WTC11 (cell line): ENCODE results near the gene SLC12A8. TPM values are rescaled to one million over a fixed set of nuclear protein-coding genes. Genes with fewer than 3 reads are reported as not detected.
A peak's percentile ranks its signal among the peaks of the same experiment; 100 is the strongest.

Experiments used
- ATAC-seq: fragments of 200-7000 bp; cut with Tn5 transposase; 2 replicates; pipeline ENCODE4 v1.10.0; 2021; ENCODE audit warnings: mild to moderate bottlenecking, moderate library complexity
- CTCF ChIA-PET: fragments of 300-600 bp; sonication (Branson Sonifier 250); formaldehyde crosslinking; loops from one replicate; lab custom pipeline; 2021; ENCODE audit warnings: antibody characterized with exemption; lab: Charles Lee
- POLR2A ChIA-PET: fragments of 350-600 bp; sonication (Branson Sonifier 250); formaldehyde crosslinking; loops from one replicate; lab custom pipeline; 2021; ENCODE audit warnings: antibody characterized with exemption; lab: Charles Lee
- DNase-seq: peaks from one replicate; pipeline ENCODE4 v3.0.0; 2021; ENCODE audit warnings: low spot score
- H3K27ac Mint-ChIP-seq: 2 replicates; pipeline ENCODE4 v1.8.0; 2021; ENCODE audit warnings: mixed read lengths
- H3K27me3 Mint-ChIP-seq: 2 replicates; pipeline ENCODE4 v1.8.0; 2021; ENCODE audit warnings: low read depth, mild to moderate bottlenecking, moderate library complexity, mixed read lengths
- H3K36me3 Mint-ChIP-seq: 2 replicates; pipeline ENCODE4 v1.8.0; 2021; ENCODE audit warnings: mixed read lengths
- H3K4me1 Mint-ChIP-seq: 2 replicates; pipeline ENCODE4 v1.8.0; 2022; ENCODE audit warnings: mixed read lengths
- H3K4me3 Mint-ChIP-seq: 2 replicates; pipeline ENCODE4 v1.8.0; 2021; ENCODE audit warnings: mild to moderate bottlenecking, moderate library complexity, mixed read lengths
- H3K9me3 Mint-ChIP-seq: 2 replicates; pipeline ENCODE4 v1.8.0; 2021; ENCODE audit warnings: mixed read lengths
- EMX1 ChIP-seq: fragments of 250-450 bp; sonication (Bioruptor Pico); IDR thresholded peaks from 2 replicates; pipeline ENCODE4 v1.8.0; 2021; ENCODE audit warnings: mild to moderate bottlenecking
- ERG ChIP-seq: fragments of 250-450 bp; sonication (Bioruptor Pico); IDR thresholded peaks from 2 replicates; pipeline ENCODE4 v1.8.0; 2021; ENCODE audit warnings: mild to moderate bottlenecking
- ETV6 ChIP-seq: sonication (generic); formaldehyde crosslinking; IDR thresholded peaks from 2 replicates; pipeline ENCODE4 v1.8.1; 2022; ENCODE audit warnings: mild to moderate bottlenecking, missing genetic modification reagents
- GTF2I ChIP-seq: fragments of 250-450 bp; sonication (Bioruptor Pico); conservative IDR thresholded peaks from 2 replicates; pipeline ENCODE4 v1.4.0; 2021; ENCODE audit warnings: mild to moderate bottlenecking
- HMGXB4 ChIP-seq: sonication (generic); formaldehyde crosslinking; IDR thresholded peaks from 2 replicates; pipeline ENCODE4 v1.8.1; 2023; ENCODE audit warnings: mild to moderate bottlenecking, moderate library complexity, missing genetic modification reagents
- NFYB ChIP-seq: sonication (generic); formaldehyde crosslinking; conservative IDR thresholded peaks from 2 replicates; pipeline ENCODE4 v1.8.0; 2022; ENCODE audit warnings: low read depth, missing genetic modification reagents
- SMAD3 ChIP-seq: sonication (generic); formaldehyde crosslinking; IDR thresholded peaks from 2 replicates; pipeline ENCODE4 v1.8.0; 2022; ENCODE audit warnings: missing genetic modification reagents, mild to moderate bottlenecking, borderline replicate concordance
- TP53 ChIP-seq: sonication (generic); formaldehyde crosslinking; IDR thresholded peaks from 2 replicates; pipeline ENCODE4 v1.8.1; 2023; ENCODE audit warnings: mild to moderate bottlenecking, missing genetic modification reagents
- ZNF263 ChIP-seq: sonication (generic); formaldehyde crosslinking; IDR thresholded peaks from 2 replicates; pipeline ENCODE4 v1.8.1; 2022; ENCODE audit warnings: low read depth, mild to moderate bottlenecking, moderate library complexity, missing genetic modification reagents
- ZNF532 ChIP-seq: fragments of 250-450 bp; sonication (Bioruptor Pico); IDR thresholded peaks from 2 replicates; pipeline ENCODE4 v1.9.0; 2021; ENCODE audit warnings: mild to moderate bottlenecking, borderline replicate concordance
- ZNF671 ChIP-seq: fragments of 250-450 bp; sonication (Bioruptor Pico); IDR thresholded peaks from 2 replicates; pipeline ENCODE4 v1.8.0; 2021; ENCODE audit warnings: mild to moderate bottlenecking
- total RNA-seq: library from RNA; stranded (reverse); gene quantifications from 3 replicates; pipeline ENCODE4 v1.2.3, GENCODE V29; 2021
- TF ChIP-seq, protein P1 (sequence below): fragments of 250-450 bp; sonication (Bioruptor Pico); IDR thresholded peaks from 2 replicates; pipeline ENCODE4 v1.9.0; 2021; ENCODE audit warnings: mild to moderate bottlenecking
- TF ChIP-seq, protein P2 (sequence below): sonication (generic); formaldehyde crosslinking; IDR thresholded peaks from 2 replicates; pipeline ENCODE4 v1.8.1; 2022; ENCODE audit warnings: mild to moderate bottlenecking, missing genetic modification reagents, moderate library complexity, borderline replicate concordance
- TF ChIP-seq, protein P3 (sequence below): sonication (generic); formaldehyde crosslinking; IDR thresholded peaks from 2 replicates; pipeline ENCODE4 v1.8.1; 2023; ENCODE audit warnings: mild to moderate bottlenecking, missing genetic modification reagents
- TF ChIP-seq, protein P4 (sequence below): sonication (generic); formaldehyde crosslinking; IDR thresholded peaks from 2 replicates; pipeline ENCODE4 v1.8.1; 2023; ENCODE audit warnings: mild to moderate bottlenecking, missing genetic modification reagents, moderate library complexity
- TF ChIP-seq, protein P5 (sequence below): sonication (generic); formaldehyde crosslinking; IDR thresholded peaks from 2 replicates; pipeline ENCODE4 v1.8.1; 2023; ENCODE audit warnings: mild to moderate bottlenecking, missing genetic modification reagents, borderline replicate concordance

SLC12A8 gene
- total RNA-seq, 1 experiment from 2014 or later = 9.1 TPM

DNA sequence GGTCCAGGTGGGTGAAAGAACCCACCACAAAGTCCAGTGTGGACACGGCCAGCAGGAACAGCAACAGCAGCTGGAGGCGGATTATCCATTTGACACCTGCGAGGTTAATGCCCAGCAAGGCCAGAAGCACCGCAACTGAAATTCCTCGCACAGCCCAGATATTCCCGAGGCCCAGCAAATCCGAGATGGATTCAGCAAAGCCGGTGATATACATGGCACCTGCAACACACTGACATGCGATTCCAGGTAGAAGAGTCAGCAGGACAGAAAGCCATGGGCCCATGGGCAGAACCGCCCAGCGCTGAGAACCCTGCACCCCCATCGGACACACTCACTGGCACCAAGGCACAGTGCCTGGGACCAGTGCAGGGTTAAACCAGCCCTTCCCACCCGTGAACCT, 34.8 kb downstream of the SLC12A8 start (continued):
- no peak for TF ChIP-seq ERG (CRISPR knock-in tag)
- no peak for TF ChIP-seq SMAD3
- no peak for TF ChIP-seq ZNF532 (CRISPR knock-in tag)
- TF ChIP-seq, protein P1, sequence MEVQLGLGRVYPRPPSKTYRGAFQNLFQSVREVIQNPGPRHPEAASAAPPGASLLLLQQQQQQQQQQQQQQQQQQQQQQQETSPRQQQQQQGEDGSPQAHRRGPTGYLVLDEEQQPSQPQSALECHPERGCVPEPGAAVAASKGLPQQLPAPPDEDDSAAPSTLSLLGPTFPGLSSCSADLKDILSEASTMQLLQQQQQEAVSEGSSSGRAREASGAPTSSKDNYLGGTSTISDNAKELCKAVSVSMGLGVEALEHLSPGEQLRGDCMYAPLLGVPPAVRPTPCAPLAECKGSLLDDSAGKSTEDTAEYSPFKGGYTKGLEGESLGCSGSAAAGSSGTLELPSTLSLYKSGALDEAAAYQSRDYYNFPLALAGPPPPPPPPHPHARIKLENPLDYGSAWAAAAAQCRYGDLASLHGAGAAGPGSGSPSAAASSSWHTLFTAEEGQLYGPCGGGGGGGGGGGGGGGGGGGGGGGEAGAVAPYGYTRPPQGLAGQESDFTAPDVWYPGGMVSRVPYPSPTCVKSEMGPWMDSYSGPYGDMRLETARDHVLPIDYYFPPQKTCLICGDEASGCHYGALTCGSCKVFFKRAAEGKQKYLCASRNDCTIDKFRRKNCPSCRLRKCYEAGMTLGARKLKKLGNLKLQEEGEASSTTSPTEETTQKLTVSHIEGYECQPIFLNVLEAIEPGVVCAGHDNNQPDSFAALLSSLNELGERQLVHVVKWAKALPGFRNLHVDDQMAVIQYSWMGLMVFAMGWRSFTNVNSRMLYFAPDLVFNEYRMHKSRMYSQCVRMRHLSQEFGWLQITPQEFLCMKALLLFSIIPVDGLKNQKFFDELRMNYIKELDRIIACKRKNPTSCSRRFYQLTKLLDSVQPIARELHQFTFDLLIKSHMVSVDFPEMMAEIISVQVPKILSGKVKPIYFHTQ (CRISPR knock-in tag) = no peak
- TF ChIP-seq, protein P2, sequence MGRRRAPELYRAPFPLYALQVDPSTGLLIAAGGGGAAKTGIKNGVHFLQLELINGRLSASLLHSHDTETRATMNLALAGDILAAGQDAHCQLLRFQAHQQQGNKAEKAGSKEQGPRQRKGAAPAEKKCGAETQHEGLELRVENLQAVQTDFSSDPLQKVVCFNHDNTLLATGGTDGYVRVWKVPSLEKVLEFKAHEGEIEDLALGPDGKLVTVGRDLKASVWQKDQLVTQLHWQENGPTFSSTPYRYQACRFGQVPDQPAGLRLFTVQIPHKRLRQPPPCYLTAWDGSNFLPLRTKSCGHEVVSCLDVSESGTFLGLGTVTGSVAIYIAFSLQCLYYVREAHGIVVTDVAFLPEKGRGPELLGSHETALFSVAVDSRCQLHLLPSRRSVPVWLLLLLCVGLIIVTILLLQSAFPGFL (CRISPR knock-in tag) = no peak
- no peak for TF ChIP-seq TP53 (CRISPR knock-in tag)

GRCh38 chr3:125175295-125176078, 37.1 kb downstream of the SLC12A8 start:
- DNase-seq (no peak), ATAC-seq (no peak)
- ChIA-PET CTCF (interaction anchor here (1.0 to 1.2 kb wide), 2 partner anchors 10 to 12 kb away, joined by 3 to 4 read pairs; no protein-coding TSS in a partner anchor), POLR2A (interaction anchor here (0.6 kb wide), 1 partner anchor 148 kb away, joined by 4 read pairs; no protein-coding TSS in a partner anchor)
- Mint-ChIP-seq H3K27me3 (no peaks in the 10 kb centered on the region), H3K9me3 (peaks cover 22% of the 10 kb centered on the region), H3K36me3 (peaks cover 21% of the 10 kb centered on the region), H3K4me1 (no peaks in the 10 kb centered on the region), H3K4me3 (no peak overlapping the region), H3K27ac (peak overlapping the region; percentile 20; the same call in 1 of the 2 replicates)
- TF ChIP-seq EMX1 (CRISPR knock-in tag) (no peak), GTF2I (CRISPR knock-in tag) (no peak), ZNF671 (no peak), NFYB (CRISPR knock-in tag) (no peak), ZNF263 (CRISPR knock-in tag) (no peak), ETV6 (CRISPR knock-in tag) (no peak), HMGXB4 (no peak)
- TF ChIP-seq, protein P3, sequence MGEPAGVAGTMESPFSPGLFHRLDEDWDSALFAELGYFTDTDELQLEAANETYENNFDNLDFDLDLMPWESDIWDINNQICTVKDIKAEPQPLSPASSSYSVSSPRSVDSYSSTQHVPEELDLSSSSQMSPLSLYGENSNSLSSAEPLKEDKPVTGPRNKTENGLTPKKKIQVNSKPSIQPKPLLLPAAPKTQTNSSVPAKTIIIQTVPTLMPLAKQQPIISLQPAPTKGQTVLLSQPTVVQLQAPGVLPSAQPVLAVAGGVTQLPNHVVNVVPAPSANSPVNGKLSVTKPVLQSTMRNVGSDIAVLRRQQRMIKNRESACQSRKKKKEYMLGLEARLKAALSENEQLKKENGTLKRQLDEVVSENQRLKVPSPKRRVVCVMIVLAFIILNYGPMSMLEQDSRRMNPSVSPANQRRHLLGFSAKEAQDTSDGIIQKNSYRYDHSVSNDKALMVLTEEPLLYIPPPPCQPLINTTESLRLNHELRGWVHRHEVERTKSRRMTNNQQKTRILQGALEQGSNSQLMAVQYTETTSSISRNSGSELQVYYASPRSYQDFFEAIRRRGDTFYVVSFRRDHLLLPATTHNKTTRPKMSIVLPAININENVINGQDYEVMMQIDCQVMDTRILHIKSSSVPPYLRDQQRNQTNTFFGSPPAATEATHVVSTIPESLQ = no peak
- TF ChIP-seq, protein P4, sequence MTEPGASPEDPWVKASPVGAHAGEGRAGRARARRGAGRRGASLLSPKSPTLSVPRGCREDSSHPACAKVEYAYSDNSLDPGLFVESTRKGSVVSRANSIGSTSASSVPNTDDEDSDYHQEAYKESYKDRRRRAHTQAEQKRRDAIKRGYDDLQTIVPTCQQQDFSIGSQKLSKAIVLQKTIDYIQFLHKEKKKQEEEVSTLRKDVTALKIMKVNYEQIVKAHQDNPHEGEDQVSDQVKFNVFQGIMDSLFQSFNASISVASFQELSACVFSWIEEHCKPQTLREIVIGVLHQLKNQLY (CRISPR knock-in tag) = no peak
- TF ChIP-seq, protein P5, sequence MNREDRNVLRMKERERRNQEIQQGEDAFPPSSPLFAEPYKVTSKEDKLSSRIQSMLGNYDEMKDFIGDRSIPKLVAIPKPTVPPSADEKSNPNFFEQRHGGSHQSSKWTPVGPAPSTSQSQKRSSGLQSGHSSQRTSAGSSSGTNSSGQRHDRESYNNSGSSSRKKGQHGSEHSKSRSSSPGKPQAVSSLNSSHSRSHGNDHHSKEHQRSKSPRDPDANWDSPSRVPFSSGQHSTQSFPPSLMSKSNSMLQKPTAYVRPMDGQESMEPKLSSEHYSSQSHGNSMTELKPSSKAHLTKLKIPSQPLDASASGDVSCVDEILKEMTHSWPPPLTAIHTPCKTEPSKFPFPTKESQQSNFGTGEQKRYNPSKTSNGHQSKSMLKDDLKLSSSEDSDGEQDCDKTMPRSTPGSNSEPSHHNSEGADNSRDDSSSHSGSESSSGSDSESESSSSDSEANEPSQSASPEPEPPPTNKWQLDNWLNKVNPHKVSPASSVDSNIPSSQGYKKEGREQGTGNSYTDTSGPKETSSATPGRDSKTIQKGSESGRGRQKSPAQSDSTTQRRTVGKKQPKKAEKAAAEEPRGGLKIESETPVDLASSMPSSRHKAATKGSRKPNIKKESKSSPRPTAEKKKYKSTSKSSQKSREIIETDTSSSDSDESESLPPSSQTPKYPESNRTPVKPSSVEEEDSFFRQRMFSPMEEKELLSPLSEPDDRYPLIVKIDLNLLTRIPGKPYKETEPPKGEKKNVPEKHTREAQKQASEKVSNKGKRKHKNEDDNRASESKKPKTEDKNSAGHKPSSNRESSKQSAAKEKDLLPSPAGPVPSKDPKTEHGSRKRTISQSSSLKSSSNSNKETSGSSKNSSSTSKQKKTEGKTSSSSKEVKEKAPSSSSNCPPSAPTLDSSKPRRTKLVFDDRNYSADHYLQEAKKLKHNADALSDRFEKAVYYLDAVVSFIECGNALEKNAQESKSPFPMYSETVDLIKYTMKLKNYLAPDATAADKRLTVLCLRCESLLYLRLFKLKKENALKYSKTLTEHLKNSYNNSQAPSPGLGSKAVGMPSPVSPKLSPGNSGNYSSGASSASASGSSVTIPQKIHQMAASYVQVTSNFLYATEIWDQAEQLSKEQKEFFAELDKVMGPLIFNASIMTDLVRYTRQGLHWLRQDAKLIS = no peak
